WTC11 (cell line): ENCODE results near the gene CIAPIN1.

ENCODE experiments used
- EMX1 ChIP-seq: fragments of 250-450 bp; sonication (Bioruptor Pico); IDR thresholded peaks from 2 replicates; pipeline ENCODE4 v1.8.0; 2021; ENCODE audit warnings: mild to moderate bottlenecking
- FOXJ3 ChIP-seq: sonication (generic); formaldehyde crosslinking; IDR thresholded peaks from 2 replicates; pipeline ENCODE4 v1.9.0; 2021; ENCODE audit warnings: missing genetic modification reagents, mild to moderate bottlenecking, borderline replicate concordance
- SMAD3 ChIP-seq: sonication (generic); formaldehyde crosslinking; IDR thresholded peaks from 2 replicates; pipeline ENCODE4 v1.8.0; 2022; ENCODE audit warnings: missing genetic modification reagents, mild to moderate bottlenecking, borderline replicate concordance
- TEAD4 ChIP-seq: sonication (generic); formaldehyde crosslinking; IDR thresholded peaks from 2 replicates; pipeline ENCODE4 v1.8.0; 2022; ENCODE audit warnings: mild to moderate bottlenecking, missing genetic modification reagents
- ZNF121 ChIP-seq: sonication (generic); formaldehyde crosslinking; IDR thresholded peaks from 2 replicates; pipeline ENCODE4 v1.8.0; 2023; ENCODE audit warnings: missing genetic modification reagents
- TF ChIP-seq, protein P1 (sequence below): fragments of 200-600 bp; IDR thresholded peaks from 2 replicates; pipeline ENCODE4 v1.8.0; 2022; ENCODE audit warnings: antibody characterized with exemption
- TF ChIP-seq, protein P2 (sequence below): sonication (generic); formaldehyde crosslinking; IDR thresholded peaks from 2 replicates; pipeline ENCODE4 v1.8.1; 2023; ENCODE audit warnings: mild to moderate bottlenecking, missing genetic modification reagents, moderate library complexity
- TF ChIP-seq, protein P3 (sequence below): sonication (generic); formaldehyde crosslinking; IDR thresholded peaks from 2 replicates; pipeline ENCODE4 v1.8.0; 2022; ENCODE audit warnings: missing genetic modification reagents
- TF ChIP-seq, protein P4 (sequence below): sonication (generic); formaldehyde crosslinking; IDR thresholded peaks from 2 replicates; pipeline ENCODE4 v1.8.0; 2022; ENCODE audit warnings: mild to moderate bottlenecking, missing genetic modification reagents
- TF ChIP-seq, protein P5 (sequence below): sonication (generic); formaldehyde crosslinking; IDR thresholded peaks from 2 replicates; pipeline ENCODE4 v1.8.1; 2023; ENCODE audit warnings: mild to moderate bottlenecking, moderate library complexity, missing genetic modification reagents
- TF ChIP-seq, protein P6 (sequence below): sonication (generic); formaldehyde crosslinking; conservative IDR thresholded peaks from 2 replicates; pipeline ENCODE4 v1.8.1; 2022; ENCODE audit warnings: mild to moderate bottlenecking, missing genetic modification reagents
- TF ChIP-seq, protein P7 (sequence below): sonication (generic); formaldehyde crosslinking; IDR thresholded peaks from 2 replicates; pipeline ENCODE4 v1.8.0; 2022; ENCODE audit warnings: mild to moderate bottlenecking, missing genetic modification reagents
- TF ChIP-seq, protein P8 (sequence below): sonication (generic); formaldehyde crosslinking; IDR thresholded peaks from 2 replicates; pipeline ENCODE4 v1.8.1; 2022; ENCODE audit warnings: low read depth, missing genetic modification reagents, borderline replicate concordance

DNA sequence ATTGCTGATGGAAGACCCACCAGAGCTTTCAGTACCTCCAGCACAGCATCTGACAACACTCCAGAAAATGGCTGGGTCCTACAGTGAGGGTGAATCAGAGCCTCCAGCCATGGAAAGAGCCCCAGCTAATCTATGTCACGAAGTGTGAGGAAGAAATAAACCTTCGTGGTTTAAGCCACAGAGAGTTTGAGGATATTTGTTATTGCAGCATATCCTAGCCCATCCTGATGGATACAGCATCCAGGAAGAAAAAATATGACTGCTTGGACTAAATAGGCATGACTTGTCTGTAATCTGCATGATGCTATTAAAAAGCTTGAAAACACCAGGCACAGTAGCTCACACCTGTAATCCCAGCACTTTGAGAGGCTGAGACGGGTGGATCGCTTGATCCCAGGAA lies 55.9 kb downstream of the CIAPIN1 start:
- TF ChIP-seq, protein P1, sequence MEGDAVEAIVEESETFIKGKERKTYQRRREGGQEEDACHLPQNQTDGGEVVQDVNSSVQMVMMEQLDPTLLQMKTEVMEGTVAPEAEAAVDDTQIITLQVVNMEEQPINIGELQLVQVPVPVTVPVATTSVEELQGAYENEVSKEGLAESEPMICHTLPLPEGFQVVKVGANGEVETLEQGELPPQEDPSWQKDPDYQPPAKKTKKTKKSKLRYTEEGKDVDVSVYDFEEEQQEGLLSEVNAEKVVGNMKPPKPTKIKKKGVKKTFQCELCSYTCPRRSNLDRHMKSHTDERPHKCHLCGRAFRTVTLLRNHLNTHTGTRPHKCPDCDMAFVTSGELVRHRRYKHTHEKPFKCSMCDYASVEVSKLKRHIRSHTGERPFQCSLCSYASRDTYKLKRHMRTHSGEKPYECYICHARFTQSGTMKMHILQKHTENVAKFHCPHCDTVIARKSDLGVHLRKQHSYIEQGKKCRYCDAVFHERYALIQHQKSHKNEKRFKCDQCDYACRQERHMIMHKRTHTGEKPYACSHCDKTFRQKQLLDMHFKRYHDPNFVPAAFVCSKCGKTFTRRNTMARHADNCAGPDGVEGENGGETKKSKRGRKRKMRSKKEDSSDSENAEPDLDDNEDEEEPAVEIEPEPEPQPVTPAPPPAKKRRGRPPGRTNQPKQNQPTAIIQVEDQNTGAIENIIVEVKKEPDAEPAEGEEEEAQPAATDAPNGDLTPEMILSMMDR: no peak
- TF ChIP-seq TEAD4 (CRISPR knock-in tag): no peak
- TF ChIP-seq, protein P2, sequence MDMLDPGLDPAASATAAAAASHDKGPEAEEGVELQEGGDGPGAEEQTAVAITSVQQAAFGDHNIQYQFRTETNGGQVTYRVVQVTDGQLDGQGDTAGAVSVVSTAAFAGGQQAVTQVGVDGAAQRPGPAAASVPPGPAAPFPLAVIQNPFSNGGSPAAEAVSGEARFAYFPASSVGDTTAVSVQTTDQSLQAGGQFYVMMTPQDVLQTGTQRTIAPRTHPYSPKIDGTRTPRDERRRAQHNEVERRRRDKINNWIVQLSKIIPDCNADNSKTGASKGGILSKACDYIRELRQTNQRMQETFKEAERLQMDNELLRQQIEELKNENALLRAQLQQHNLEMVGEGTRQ: no peak
- TF ChIP-seq, protein P3, sequence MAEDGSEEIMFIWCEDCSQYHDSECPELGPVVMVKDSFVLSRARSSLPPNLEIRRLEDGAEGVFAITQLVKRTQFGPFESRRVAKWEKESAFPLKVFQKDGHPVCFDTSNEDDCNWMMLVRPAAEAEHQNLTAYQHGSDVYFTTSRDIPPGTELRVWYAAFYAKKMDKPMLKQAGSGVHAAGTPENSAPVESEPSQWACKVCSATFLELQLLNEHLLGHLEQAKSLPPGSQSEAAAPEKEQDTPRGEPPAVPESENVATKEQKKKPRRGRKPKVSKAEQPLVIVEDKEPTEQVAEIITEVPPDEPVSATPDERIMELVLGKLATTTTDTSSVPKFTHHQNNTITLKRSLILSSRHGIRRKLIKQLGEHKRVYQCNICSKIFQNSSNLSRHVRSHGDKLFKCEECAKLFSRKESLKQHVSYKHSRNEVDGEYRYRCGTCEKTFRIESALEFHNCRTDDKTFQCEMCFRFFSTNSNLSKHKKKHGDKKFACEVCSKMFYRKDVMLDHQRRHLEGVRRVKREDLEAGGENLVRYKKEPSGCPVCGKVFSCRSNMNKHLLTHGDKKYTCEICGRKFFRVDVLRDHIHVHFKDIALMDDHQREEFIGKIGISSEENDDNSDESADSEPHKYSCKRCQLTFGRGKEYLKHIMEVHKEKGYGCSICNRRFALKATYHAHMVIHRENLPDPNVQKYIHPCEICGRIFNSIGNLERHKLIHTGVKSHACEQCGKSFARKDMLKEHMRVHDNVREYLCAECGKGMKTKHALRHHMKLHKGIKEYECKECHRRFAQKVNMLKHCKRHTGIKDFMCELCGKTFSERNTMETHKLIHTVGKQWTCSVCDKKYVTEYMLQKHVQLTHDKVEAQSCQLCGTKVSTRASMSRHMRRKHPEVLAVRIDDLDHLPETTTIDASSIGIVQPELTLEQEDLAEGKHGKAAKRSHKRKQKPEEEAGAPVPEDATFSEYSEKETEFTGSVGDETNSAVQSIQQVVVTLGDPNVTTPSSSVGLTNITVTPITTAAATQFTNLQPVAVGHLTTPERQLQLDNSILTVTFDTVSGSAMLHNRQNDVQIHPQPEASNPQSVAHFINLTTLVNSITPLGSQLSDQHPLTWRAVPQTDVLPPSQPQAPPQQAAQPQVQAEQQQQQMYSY (CRISPR knock-in tag): no peak
- TF ChIP-seq, protein P4, sequence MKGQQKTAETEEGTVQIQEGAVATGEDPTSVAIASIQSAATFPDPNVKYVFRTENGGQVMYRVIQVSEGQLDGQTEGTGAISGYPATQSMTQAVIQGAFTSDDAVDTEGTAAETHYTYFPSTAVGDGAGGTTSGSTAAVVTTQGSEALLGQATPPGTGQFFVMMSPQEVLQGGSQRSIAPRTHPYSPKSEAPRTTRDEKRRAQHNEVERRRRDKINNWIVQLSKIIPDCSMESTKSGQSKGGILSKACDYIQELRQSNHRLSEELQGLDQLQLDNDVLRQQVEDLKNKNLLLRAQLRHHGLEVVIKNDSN (CRISPR knock-in tag): no peak
- TF ChIP-seq, protein P5, sequence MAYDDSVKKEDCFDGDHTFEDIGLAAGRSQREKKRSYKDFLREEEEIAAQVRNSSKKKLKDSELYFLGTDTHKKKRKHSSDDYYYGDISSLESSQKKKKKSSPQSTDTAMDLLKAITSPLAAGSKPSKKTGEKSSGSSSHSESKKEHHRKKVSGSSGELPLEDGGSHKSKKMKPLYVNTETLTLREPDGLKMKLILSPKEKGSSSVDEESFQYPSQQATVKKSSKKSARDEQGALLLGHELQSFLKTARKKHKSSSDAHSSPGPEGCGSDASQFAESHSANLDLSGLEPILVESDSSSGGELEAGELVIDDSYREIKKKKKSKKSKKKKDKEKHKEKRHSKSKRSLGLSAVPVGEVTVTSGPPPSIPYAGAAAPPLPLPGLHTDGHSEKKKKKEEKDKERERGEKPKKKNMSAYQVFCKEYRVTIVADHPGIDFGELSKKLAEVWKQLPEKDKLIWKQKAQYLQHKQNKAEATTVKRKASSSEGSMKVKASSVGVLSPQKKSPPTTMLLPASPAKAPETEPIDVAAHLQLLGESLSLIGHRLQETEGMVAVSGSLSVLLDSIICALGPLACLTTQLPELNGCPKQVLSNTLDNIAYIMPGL: no peak
- no peak for TF ChIP-seq EMX1 (CRISPR knock-in tag)
- TF ChIP-seq, protein P6, sequence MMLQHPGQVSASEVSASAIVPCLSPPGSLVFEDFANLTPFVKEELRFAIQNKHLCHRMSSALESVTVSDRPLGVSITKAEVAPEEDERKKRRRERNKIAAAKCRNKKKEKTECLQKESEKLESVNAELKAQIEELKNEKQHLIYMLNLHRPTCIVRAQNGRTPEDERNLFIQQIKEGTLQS (CRISPR knock-in tag): no peak
- TF ChIP-seq, protein P7, sequence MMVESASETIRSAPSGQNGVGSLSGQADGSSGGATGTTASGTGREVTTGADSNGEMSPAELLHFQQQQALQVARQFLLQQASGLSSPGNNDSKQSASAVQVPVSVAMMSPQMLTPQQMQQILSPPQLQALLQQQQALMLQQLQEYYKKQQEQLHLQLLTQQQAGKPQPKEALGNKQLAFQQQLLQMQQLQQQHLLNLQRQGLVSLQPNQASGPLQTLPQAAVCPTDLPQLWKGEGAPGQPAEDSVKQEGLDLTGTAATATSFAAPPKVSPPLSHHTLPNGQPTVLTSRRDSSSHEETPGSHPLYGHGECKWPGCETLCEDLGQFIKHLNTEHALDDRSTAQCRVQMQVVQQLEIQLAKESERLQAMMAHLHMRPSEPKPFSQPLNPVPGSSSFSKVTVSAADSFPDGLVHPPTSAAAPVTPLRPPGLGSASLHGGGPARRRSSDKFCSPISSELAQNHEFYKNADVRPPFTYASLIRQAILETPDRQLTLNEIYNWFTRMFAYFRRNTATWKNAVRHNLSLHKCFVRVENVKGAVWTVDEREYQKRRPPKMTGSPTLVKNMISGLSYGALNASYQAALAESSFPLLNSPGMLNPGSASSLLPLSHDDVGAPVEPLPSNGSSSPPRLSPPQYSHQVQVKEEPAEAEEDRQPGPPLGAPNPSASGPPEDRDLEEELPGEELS: no peak
- no peak for TF ChIP-seq ZNF121
- no peak for TF ChIP-seq SMAD3 (CRISPR knock-in tag)
- TF ChIP-seq FOXJ3: no peak
- TF ChIP-seq, protein P8, sequence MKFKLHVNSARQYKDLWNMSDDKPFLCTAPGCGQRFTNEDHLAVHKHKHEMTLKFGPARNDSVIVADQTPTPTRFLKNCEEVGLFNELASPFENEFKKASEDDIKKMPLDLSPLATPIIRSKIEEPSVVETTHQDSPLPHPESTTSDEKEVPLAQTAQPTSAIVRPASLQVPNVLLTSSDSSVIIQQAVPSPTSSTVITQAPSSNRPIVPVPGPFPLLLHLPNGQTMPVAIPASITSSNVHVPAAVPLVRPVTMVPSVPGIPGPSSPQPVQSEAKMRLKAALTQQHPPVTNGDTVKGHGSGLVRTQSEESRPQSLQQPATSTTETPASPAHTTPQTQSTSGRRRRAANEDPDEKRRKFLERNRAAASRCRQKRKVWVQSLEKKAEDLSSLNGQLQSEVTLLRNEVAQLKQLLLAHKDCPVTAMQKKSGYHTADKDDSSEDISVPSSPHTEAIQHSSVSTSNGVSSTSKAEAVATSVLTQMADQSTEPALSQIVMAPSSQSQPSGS (CRISPR knock-in tag): no peak
